Neuronal stem cell (in vitro differentiated cells): ENCODE results near the gene CD247.
A peak's percentile ranks its signal among the peaks of the same experiment; 100 is the strongest.

Source experiments
- DNase-seq: peaks from one replicate; pipeline ENCODE4 v3.0.0-alpha.2; 2013; ENCODE audit warnings: low spot score
- H2AFZ ChIP-seq: one replicate; pipeline ENCODE4 v1.6.1; 2013; ENCODE audit warnings: mild to moderate bottlenecking, low read length, inconsistent platforms
- H2AK5ac ChIP-seq: 2 replicates; pipeline ENCODE4 v1.6.1; 2013; ENCODE audit warnings: low read depth, mild to moderate bottlenecking, inconsistent platforms, low read length, moderate library complexity, mixed read lengths
- H2BK120ac ChIP-seq: 2 replicates; pipeline ENCODE4 v1.6.1; 2013; ENCODE audit warnings: low read depth, mild to moderate bottlenecking, inconsistent platforms, low read length, moderate library complexity, mixed read lengths
- H2BK12ac ChIP-seq: one replicate; pipeline ENCODE4 v1.6.1; 2013; ENCODE audit warnings: low read length, inconsistent platforms
- H2BK15ac ChIP-seq: 2 replicates; pipeline ENCODE4 v1.6.1; 2013; ENCODE audit warnings: mild to moderate bottlenecking, low read length, inconsistent platforms, mixed read lengths
- H2BK5ac ChIP-seq: one replicate; pipeline ENCODE4 v1.6.1; 2013; ENCODE audit warnings: inconsistent platforms, mild to moderate bottlenecking, low read length, moderate library complexity
- H3K14ac ChIP-seq: one replicate; pipeline ENCODE4 v1.6.1; 2013; ENCODE audit warnings: low read length, inconsistent platforms
- H3K18ac ChIP-seq: 2 replicates; pipeline ENCODE4 v1.6.1; 2013; ENCODE audit warnings: low read length, inconsistent platforms
- H3K23ac ChIP-seq: 2 replicates; pipeline ENCODE4 v1.6.1; 2013; ENCODE audit warnings: low read depth, mild to moderate bottlenecking, mixed read lengths, low read length, inconsistent platforms; ENCODE audit not compliant: poor library complexity
- H3K27ac ChIP-seq: replicated peaks from 3 replicates; pipeline ENCODE4 v1.5.1; 2013; ENCODE audit warnings: low read length, inconsistent platforms
- H3K27me3 ChIP-seq, 3 experiments: 2 replicates each; pipeline ENCODE4 v1.6.1; 2013; ENCODE audit warnings: low read length in 3 of 3, mild to moderate bottlenecking in 2 of 3, inconsistent platforms in 1 of 3, low read depth in 1 of 3, mixed read lengths in 1 of 3, moderate library complexity in 1 of 3; ENCODE audit not compliant: control insufficient read depth in 3 of 3, insufficient read depth in 3 of 3
- H3K36me3 ChIP-seq, 2 donors: replicated peaks in 1 of 2; 2 replicates each; pipeline ENCODE4 v1.6.1; 2013; ENCODE audit warnings: low read length in 2 of 2; ENCODE audit not compliant: control insufficient read depth in 2 of 2, insufficient read depth in 2 of 2
- H3K4ac ChIP-seq: 2 replicates; pipeline ENCODE4 v1.6.1; 2013; ENCODE audit warnings: inconsistent platforms, mild to moderate bottlenecking, low read length, moderate library complexity
- H3K4me1 ChIP-seq, 2 donors: 1 replicate in 1 of 2; 2 replicates in 1 of 2; pipeline ENCODE4 v1.6.1; 2013; ENCODE audit warnings: low read length in 2 of 2, low read depth in 1 of 2; ENCODE audit not compliant: control insufficient read depth in 2 of 2, insufficient read depth in 1 of 2
- H3K4me2 ChIP-seq: one replicate; pipeline ENCODE4 v1.6.1; 2013; ENCODE audit warnings: mild to moderate bottlenecking, low read length, inconsistent platforms; ENCODE audit not compliant: insufficient read depth, poor library complexity, severe bottlenecking
- H3K4me3 ChIP-seq, 2 donors: 2 replicates each; pipeline ENCODE4 v1.5.1; 2013; ENCODE audit warnings: low read length in 2 of 2, mild to moderate bottlenecking in 2 of 2, inconsistent platforms in 1 of 2, moderate library complexity in 1 of 2
- H3K79me1 ChIP-seq: one replicate; pipeline ENCODE4 v1.6.1; 2013; ENCODE audit warnings: low read depth, mild to moderate bottlenecking, inconsistent platforms, low read length, moderate library complexity
- H3K9ac ChIP-seq: one replicate; pipeline ENCODE4 v1.6.1; 2013; ENCODE audit warnings: mild to moderate bottlenecking, low read depth, low read length, inconsistent platforms; ENCODE audit not compliant: poor library complexity
- H3K9me3 ChIP-seq, 2 donors: replicated peaks in 1 of 2; 2 replicates each; pipeline versions ENCODE3 to v1.6.1; 2013; ENCODE audit warnings: low read length in 2 of 2, mild to moderate bottlenecking in 2 of 2, inconsistent platforms in 1 of 2, low read depth in 1 of 2, mixed read lengths in 1 of 2, moderate library complexity in 1 of 2; ENCODE audit not compliant: control insufficient read depth in 2 of 2, insufficient read depth in 1 of 2
- H4K8ac ChIP-seq: one replicate; pipeline ENCODE4 v1.6.1; 2013; ENCODE audit warnings: low read depth, mild to moderate bottlenecking, inconsistent platforms, low read length, moderate library complexity
- H4K91ac ChIP-seq: one replicate; pipeline ENCODE4 v1.6.1; 2013; ENCODE audit warnings: low read length, low read depth, mild to moderate bottlenecking, inconsistent platforms; ENCODE audit not compliant: poor library complexity
- WGBS, 2 donors: extraction: QIAGEN DNeasy Blood & Tissue Kit; methylation state at CpG; one replicate each; pipeline ENCODE4 v1.1.7; 2013; ENCODE audit warnings: missing lambda C conversion rate in 2 of 2, mixed read lengths in 1 of 2; ENCODE audit not compliant: insufficient read length in 2 of 2, insufficient replicate concordance in 1 of 2; ENCODE audit errors: extremely low coverage in 2 of 2; 5-methylcytosine and 5-hydroxymethylcytosine counted together

CD247 gene

DNA sequence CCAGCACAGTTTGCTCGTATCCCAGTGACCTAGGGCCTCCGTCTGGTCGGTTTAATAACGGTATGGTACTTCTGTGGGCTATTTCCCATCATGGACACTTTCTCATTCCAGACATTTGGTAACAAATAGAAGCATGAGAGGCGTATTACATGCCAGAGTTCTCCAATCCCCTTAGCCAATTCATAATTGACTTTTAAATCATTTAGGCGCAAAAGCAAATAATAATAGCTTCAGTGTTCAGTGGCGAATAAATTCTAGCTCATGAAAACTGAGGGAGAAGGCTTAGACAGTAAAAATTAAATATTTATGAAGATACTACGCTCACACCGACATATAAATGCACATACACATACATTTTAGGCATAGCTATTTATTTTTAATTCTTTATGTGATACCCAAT lies 50.6 kb downstream of the CD247 start:
- Histone ChIP-seq H3K36me3 (no peaks in the 10 kb centered on the region), H3K27me3 (no peaks in the 10 kb centered on the region), H4K91ac (no peak overlapping the region), H3K4me3 (no peak overlapping the region), H3K9me3 (no peaks in the 10 kb centered on the region), H3K23ac (no peak overlapping the region), H3K4ac (no peak overlapping the region), H2BK5ac (no peak overlapping the region), H2BK12ac (no peak overlapping the region), H2BK120ac (no peak overlapping the region), H3K27ac (peak overlapping the region; percentile 22), H2AK5ac (no peak overlapping the region), H4K8ac (no peak overlapping the region), H3K18ac (no peak overlapping the region), H2BK15ac (no peak overlapping the region), H3K9ac (no peak overlapping the region), H2AFZ (peak overlapping the region; percentile 64), H3K79me1 (no peaks in the 10 kb centered on the region), H3K4me2 (peak overlapping the region; percentile 13), H3K14ac (no peak overlapping the region), H3K4me1 (peaks cover 17 to 29% of the 10 kb centered on the region in 2 donors)
- no CpG with 5 or more reads among the region's 9 CpGs for WGBS, 2 donors
- no peak for DNase-seq

DNA sequence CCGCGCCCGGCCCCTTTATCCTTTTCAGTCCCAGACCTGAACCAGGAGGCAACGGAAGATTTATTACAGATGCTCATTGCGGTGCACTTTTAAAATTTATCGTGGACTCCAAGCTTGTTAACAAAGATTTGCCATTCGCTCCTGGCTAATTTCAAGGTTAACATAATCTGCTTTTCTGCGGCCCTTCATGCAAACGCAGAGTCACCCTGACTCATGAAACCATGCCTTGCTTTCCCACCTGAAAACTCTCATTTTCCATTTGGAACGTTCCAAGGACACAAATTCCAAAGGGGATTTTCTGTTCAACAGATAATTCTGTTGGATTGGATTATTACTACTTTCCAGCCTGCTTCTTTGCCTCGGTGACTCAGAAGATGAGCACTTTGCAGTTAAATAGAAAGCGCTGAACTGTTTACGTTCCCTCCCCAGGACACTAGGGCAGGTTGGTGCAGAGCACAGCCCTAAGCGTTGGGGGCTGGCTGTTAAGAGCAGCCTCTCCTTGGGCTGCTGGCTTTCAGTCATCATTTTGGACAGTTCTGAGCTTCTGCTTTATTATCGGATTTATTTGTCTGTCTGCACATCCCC lies 51.1 kb downstream of the CD247 start:
- Histone ChIP-seq H3K23ac (no peak overlapping the region), H3K14ac (no peak overlapping the region), H4K91ac (no peak overlapping the region), H3K79me1 (no peaks in the 10 kb centered on the region), H2BK120ac (no peak overlapping the region), H2BK12ac (no peak overlapping the region), H2AFZ (peak overlapping the region; percentile 64), H2AK5ac (no peak overlapping the region), H2BK15ac (no peak overlapping the region), H3K9me3 (no peaks in the 10 kb centered on the region), H3K27me3 (no peaks in the 10 kb centered on the region), H3K4ac (no peak overlapping the region), H3K4me1 (peaks cover 16 to 24% of the 10 kb centered on the region in 2 donors), H4K8ac (no peak overlapping the region), H3K4me2 (peak overlapping the region; percentile 13), H3K18ac (no peak overlapping the region), H2BK5ac (no peak overlapping the region), H3K27ac (peak overlapping the region; percentile 22), H3K4me3 (no peak overlapping the region), H3K9ac (no peak overlapping the region), H3K36me3 (no peaks in the 10 kb centered on the region)
- no CpG with 5 or more reads among the region's 15 CpGs for WGBS, 2 donors
- DNase-seq = no peak

- no peak overlapping the region for H2BK120ac ChIP-seq
- H3K36me3 ChIP-seq = no peaks in the 10 kb centered on the region
- H2BK15ac ChIP-seq = no peak overlapping the region
- no peak overlapping the region for H4K91ac ChIP-seq
- no peaks in the 10 kb centered on the region for H3K79me1 ChIP-seq
- no peak overlapping the region for H2AK5ac ChIP-seq
- H3K27ac ChIP-seq = no peak overlapping the region
- H3K4me2 ChIP-seq = no peak overlapping the region
- H3K9ac ChIP-seq = no peak overlapping the region
- H3K4ac ChIP-seq = no peak overlapping the region
- peak overlapping the region; percentile 34 for H2AFZ ChIP-seq
- no peak overlapping the region for H3K23ac ChIP-seq
- WGBS, 2 donors = no CpG with 5 or more reads among the region's 1 CpG
- H3K4me1 ChIP-seq = peaks cover 16 to 21% of the 10 kb centered on the region in 2 donors
- H3K4me3 ChIP-seq = no peak overlapping the region
- no peaks in the 10 kb centered on the region for H3K9me3 ChIP-seq
- H3K18ac ChIP-seq = no peak overlapping the region
- no peak overlapping the region for H2BK5ac ChIP-seq
- no peak for DNase-seq
- no peaks in the 10 kb centered on the region for H3K27me3 ChIP-seq
- no peak overlapping the region for H2BK12ac ChIP-seq
- no peak overlapping the region for H4K8ac ChIP-seq
- no peak overlapping the region for H3K14ac ChIP-seq
Observed at GRCh38 chr1:167465743-167466142, 52.6 kb downstream of the CD247 start.

DNA sequence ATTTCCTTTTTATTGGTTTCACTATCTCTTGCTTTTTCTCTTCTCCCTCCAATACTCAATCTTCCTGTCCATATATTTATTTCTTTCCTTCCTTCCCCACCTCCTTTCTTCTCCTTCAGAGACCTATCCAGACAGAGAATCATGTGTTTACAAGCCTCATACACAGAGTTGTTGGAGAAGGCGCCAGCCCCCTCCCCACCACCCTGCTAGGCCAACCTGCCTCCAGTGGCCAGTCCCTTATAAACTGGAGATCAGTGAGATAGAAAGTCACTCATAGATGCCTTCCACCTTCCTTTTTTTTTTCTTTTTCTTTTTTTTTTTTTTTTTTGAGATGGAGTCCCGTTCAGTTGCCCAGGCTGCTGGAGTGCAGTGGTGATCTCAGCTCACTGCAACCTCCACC lies 53.3 kb downstream of the CD247 start:
- no peak overlapping the region for H2BK120ac ChIP-seq
- no peaks in the 10 kb centered on the region for H3K79me1 ChIP-seq
- no peak overlapping the region for H3K14ac ChIP-seq

More for the DNA sequence above, 53.3 kb downstream of the CD247 start:
- Histone ChIP-seq H3K27ac (no peak overlapping the region), H2AFZ (no peak overlapping the region), H3K9ac (no peak overlapping the region), H2BK5ac (no peak overlapping the region), H3K4me1 (peaks cover 16 to 21% of the 10 kb centered on the region in 2 donors), H3K4me3 (no peak overlapping the region), H3K4ac (no peak overlapping the region), H3K27me3 (no peaks in the 10 kb centered on the region), H4K91ac (no peak overlapping the region), H3K9me3 (no peaks in the 10 kb centered on the region), H4K8ac (no peak overlapping the region), H2AK5ac (no peak overlapping the region), H2BK12ac (no peak overlapping the region), H3K18ac (no peak overlapping the region), H3K4me2 (no peak overlapping the region), H2BK15ac (no peak overlapping the region), H3K23ac (no peak overlapping the region), H3K36me3 (no peaks in the 10 kb centered on the region)
- WGBS, 2 donors = no CpG with 5 or more reads among the region's 2 CpGs
- DNase-seq = no peak
